Pancreas (tissue), 10 donors: Measurements from ENCODE around the gene GEMIN5. TPM values are rescaled to one million over a fixed set of nuclear protein-coding genes. Genes with fewer than 3 reads are reported as not detected.

Experiments
- ATAC-seq, 4 donors: fragments of 200-7000 bp; cut with Tn5 transposase; one replicate each; pipeline versions ENCODE4 v1.8.0 to v1.9.1; 2020; ENCODE audit warnings: mild to moderate bottlenecking in 4 of 4, moderate library complexity in 4 of 4
- DNase-seq, 6 donors: peaks; one replicate each; pipeline ENCODE4 v3.0.0-alpha.2; 2020
- FAIRE-seq: peaks from 2 replicates; lab custom pipeline; 2012; peaks lifted over from hg19 to GRCh38; lab: Jason Lieb, UNC
- H3K27ac ChIP-seq, 4 donors: fragments of 200-600 bp; sonication (generic); 1 replicate in 3 of 4; 2 replicates in 1 of 4; pipeline versions ENCODE4 v1.5.0 to v1.8.0; 2020
- H3K27me3 ChIP-seq, 4 donors: fragments of 200-600 bp; one replicate each; pipeline ENCODE4 v1.8.0; 2021
- H3K36me3 ChIP-seq, 3 donors: fragments of 200-600 bp; sonication (generic) in 1 of 3; one replicate each; pipeline versions ENCODE4 v1.5.0 to v1.8.0; 2020 to 2021
- H3K4me1 ChIP-seq, 3 donors: fragments of 200-600 bp; one replicate each; pipeline ENCODE4 v1.8.0; 2021
- H3K4me3 ChIP-seq, 4 donors: fragments of 200-600 bp; sonication (generic) in 2 of 4; one replicate each; pipeline versions ENCODE4 v1.5.0 to v1.8.0; 2020 to 2021
- H3K9me3 ChIP-seq, 4 donors: fragments of 200-600 bp; one replicate each; pipeline ENCODE4 v1.8.0; 2021
- WGBS, 2 donors: extraction: QIAGEN DNeasy Blood & Tissue Kit; methylation state at CpG; one replicate each; pipeline ENCODE4 v1.1.7; 2013; 5-methylcytosine and 5-hydroxymethylcytosine counted together
- intact Hi-C, 3 donors: fragments of 100-400 bp; cut with DNase I; formaldehyde crosslinking; loops; one replicate each; pipeline versions ENCODE4 v1.11.1 to v1.14.2; 2022
- polyA plus RNA-seq, 2 donors: library from polyadenylated mRNA; stranded (reverse); fragments of 200-250 nt; gene quantifications; one replicate each; pipeline ENCODE4 v1.2.3, GENCODE V29; 2013
- total RNA-seq, 6 donors: library from RNA; stranded (reverse); fragmentation: NEBNext Ultra II Directional in 4 of 6; extraction: Animal tissue kit (Norgen Biotek cat#: 25700) in 4 of 6; gene quantifications; one replicate each; pipeline versions ENCODE4 v1.2.1 to v1.2.4, GENCODE V29; 2021 to 2023
- TF ChIP-seq, protein P1 (sequence below), 4 donors: fragments of 200-600 bp; sonication (generic) in 3 of 4; IDR thresholded peaks; one replicate each; pipeline versions ENCODE4 v1.5.0 to v1.8.0; 2021; ENCODE audit warnings: antibody characterized with exemption in 4 of 4
- donor health status: healthy with polysubstance abuse.
- donor health status: DM: no; HTN: no; CAD: no; lungs with moderate emphysema.
- donor health status: DM: no; HTN: no; CAD: no.
- donor health status: control.
- donor health status: control.
- donor health status: Bipolar disorder and iron deficiency.
- donor health status: DM: yes; HTN: yes; CAD: no.
- donor health status: DM: no; HTN: no; CAD: no.
- donor health status: DM: no; HTN: no; CAD: no.
- donor health status: DM: yes; HTN: yes; CAD: no.

GEMIN5 gene
- total and polyA plus RNA-seq, 8 donors = 1.7 to 7.3 (median 6.1) TPM

DNA sequence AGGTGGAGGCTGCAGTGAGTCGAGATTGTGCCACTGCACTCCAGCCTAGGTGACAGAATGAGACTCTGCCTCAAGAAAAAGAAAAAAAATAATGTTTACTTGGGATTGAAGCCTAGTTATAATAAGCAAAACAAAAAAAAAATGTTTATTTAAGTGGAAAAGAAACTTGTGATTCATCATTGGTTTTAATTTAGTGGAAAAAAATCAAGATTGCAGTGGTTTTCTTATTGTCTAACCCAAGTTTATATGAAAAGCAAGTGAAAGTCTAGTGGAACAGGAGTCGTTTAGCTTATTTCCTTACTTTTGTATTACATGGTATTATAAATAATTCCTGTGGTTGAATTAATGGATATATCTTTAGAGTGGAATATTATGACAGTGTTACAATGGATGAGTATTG is 71.2 kb downstream of the GEMIN5 start:
- WGBS, 2 donors = 70 to 74% methylated on average over 2 of the region's 2 CpGs
- Histone ChIP-seq H3K36me3 (peaks cover 0 to 17% (median 2%) of the 10 kb centered on the region in 3 donors), H3K4me3 (no peak overlapping the region), H3K27me3 (no peaks in the 10 kb centered on the region), H3K27ac (no peak overlapping the region), H3K9me3 (no peaks in the 10 kb centered on the region), H3K4me1 (peaks cover 0 to 10% (median 0%) of the 10 kb centered on the region in 3 donors)
- DNase-seq = no peak
- FAIRE-seq = no peak
- intact Hi-C loops = no loop called here
- TF ChIP-seq, protein P1, sequence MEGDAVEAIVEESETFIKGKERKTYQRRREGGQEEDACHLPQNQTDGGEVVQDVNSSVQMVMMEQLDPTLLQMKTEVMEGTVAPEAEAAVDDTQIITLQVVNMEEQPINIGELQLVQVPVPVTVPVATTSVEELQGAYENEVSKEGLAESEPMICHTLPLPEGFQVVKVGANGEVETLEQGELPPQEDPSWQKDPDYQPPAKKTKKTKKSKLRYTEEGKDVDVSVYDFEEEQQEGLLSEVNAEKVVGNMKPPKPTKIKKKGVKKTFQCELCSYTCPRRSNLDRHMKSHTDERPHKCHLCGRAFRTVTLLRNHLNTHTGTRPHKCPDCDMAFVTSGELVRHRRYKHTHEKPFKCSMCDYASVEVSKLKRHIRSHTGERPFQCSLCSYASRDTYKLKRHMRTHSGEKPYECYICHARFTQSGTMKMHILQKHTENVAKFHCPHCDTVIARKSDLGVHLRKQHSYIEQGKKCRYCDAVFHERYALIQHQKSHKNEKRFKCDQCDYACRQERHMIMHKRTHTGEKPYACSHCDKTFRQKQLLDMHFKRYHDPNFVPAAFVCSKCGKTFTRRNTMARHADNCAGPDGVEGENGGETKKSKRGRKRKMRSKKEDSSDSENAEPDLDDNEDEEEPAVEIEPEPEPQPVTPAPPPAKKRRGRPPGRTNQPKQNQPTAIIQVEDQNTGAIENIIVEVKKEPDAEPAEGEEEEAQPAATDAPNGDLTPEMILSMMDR (IDR thresholded peaks at IDR 0.05) = no peak
- no peak for ATAC-seq

DNA sequence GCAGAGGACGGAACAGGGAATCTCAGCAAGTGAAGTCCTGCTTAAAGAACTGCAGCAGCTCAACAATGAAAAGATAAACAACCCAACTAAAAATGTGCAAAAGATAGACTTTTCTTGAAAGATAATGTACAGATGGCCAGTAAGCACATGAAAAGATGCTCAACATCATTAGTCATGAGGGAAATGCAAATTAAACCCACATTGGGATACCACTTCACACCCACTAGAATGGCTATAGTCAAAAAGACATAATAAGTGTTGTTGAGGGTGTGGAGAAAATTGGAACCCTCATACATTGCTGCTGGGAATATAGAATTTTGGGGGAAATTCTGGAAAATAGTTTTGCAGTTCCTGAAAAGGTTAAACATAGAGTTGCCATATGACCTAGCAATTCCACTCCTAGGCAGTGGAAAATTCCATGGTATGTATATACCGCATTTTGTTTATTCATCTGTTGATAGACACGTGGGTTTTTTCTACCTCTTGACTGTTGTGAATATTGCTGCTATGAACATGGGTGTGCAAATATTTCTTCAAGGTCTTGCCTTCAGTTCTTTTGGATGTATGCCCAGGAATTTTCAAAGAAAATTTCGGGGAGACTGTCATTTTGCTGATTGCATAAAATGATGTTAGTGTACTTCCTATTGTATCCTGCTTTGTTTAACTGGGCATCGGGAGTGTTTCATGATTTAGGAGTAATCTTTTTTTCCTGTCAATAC is 72.4 kb downstream of the GEMIN5 start:
- H3K9me3 ChIP-seq = no peaks in the 10 kb centered on the region
- TF ChIP-seq, protein P1 (IDR thresholded peaks at IDR 0.05) = no peak
- FAIRE-seq (no peak), ATAC-seq (peak in 2 of 4 donors; percentile 52 to 53), DNase-seq (no peak)
- H3K27ac ChIP-seq = no peak overlapping the region
- WGBS, 2 donors = 28 to 32% methylated on average over 5 of the region's 5 CpGs
- H3K36me3 ChIP-seq = peaks cover 0 to 7% (median 0%) of the 10 kb centered on the region in 3 donors
- intact Hi-C loops = no loop called here
- H3K4me1 ChIP-seq = peaks cover 0 to 15% (median 0%) of the 10 kb centered on the region in 3 donors
- H3K4me3 ChIP-seq = no peak overlapping the region
- H3K27me3 ChIP-seq = no peaks in the 10 kb centered on the region

DNA sequence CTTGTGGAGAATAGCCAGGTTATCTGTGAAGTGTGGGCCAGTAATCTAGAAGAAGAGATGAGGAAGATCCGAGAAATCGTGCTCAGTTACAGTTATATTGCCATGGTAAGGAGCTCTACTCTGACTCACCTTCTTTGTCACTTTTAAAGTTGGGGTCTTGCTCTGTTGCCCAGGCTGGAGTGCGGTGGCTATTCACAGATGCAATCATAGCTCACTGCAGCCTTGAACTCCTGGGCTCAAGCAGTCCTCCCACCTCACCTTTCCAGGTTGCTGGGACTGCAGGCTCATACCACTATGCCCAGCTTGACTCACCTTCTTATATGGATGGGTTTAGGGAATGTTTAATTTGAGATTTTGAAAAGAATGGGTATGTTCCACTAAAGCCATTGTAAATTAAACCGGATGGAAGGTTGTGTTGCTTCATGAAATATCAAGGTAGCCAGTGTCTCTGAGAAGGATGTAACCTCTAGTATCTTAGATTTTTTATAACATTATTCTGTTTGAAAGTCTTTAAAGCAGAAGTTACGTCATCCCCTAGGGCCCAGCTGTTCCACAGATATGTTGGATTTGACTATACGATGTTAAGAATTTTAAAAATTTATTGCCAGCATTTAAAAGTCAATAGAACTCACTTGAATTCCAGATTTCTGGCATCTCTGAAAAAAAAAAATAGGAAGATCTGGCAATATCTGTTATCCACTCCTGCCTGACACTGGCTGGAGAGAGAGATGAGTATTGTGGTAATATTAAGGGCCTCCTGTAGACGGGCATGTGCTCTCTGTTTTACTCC is 74.5 kb downstream of the GEMIN5 start:
- DNase-seq (no peak), ATAC-seq (no peak), FAIRE-seq (no peak)
- TF ChIP-seq, protein P1 (IDR thresholded peaks at IDR 0.05) = no peak
- H3K27ac ChIP-seq = no peak overlapping the region
- peaks cover 0 to 24% (median 11%) of the 10 kb centered on the region in 3 donors for H3K4me1 ChIP-seq
- H3K36me3 ChIP-seq = peaks cover 0 to 7% (median 0%) of the 10 kb centered on the region in 3 donors
- 92% methylated on average over 7 of the region's 7 CpGs for WGBS, 2 donors
- H3K27me3 ChIP-seq = no peaks in the 10 kb centered on the region
- intact Hi-C loops = no loop called here
- no peaks in the 10 kb centered on the region for H3K9me3 ChIP-seq
- no peak overlapping the region for H3K4me3 ChIP-seq

DNA sequence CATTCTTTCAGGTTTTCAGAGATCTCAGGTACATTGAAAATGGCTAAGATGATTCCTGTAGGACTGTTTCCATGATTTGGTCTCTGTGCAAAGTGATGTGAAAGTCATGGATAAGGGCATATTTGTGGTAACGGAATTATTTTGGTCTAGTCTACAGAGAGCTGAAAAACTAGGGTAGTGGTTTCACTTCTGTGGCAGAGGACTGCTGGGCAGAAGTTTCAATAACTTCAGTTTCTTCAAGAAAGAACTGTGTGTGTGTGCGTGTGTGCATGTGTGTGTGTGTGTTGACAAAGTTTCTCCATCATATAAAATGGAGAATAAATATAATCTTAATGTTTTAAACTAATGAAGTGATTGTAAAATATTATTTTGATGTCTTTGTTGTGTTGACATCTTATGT is 75.2 kb downstream of the GEMIN5 start:
- no peak for FAIRE-seq
- Histone ChIP-seq H3K4me1 (peaks cover 0 to 24% (median 11%) of the 10 kb centered on the region in 3 donors), H3K27ac (no peak overlapping the region), H3K27me3 (no peaks in the 10 kb centered on the region), H3K36me3 (peaks cover 0 to 7% (median 0%) of the 10 kb centered on the region in 3 donors), H3K4me3 (no peak overlapping the region), H3K9me3 (no peaks in the 10 kb centered on the region)
- 83 to 92% methylated on average over 2 of the region's 2 CpGs for WGBS, 2 donors
- no peak for ATAC-seq
- no peak for DNase-seq
- intact Hi-C loops = no loop called here
- TF ChIP-seq, protein P1 (IDR thresholded peaks at IDR 0.05) = no peak
